Gastrocnemius medialis (tissue), 4 donors: ENCODE results near the gene DYNC2LI1. TPM values are rescaled to one million over a fixed set of nuclear protein-coding genes. Genes with fewer than 3 reads are reported as not detected.

Experiments
- ATAC-seq, 2 donors: fragments of 150-250 bp; one replicate each; pipeline ENCODE4 v1.9.1; 2016
- DNase-seq, 2 donors: peaks; one replicate each; pipeline ENCODE4 v3.0.0-alpha.2; 2019
- H3K27ac ChIP-seq, 4 donors: fragments of 200-600 bp; sonication (generic); 1 replicate in 1 of 4; 2 replicates in 3 of 4; pipeline ENCODE4 v1.5.1; 2016 to 2018; ENCODE audit warnings: mild to moderate bottlenecking in 2 of 4, moderate library complexity in 1 of 4
- H3K27me3 ChIP-seq, 3 donors: fragments of 200-600 bp; sonication (generic) in 2 of 3; 1 replicate in 1 of 3; 2 replicates in 2 of 3; pipeline versions ENCODE4 v1.5.1 to v1.6.0; 2016 to 2019; ENCODE audit warnings: mild to moderate bottlenecking in 1 of 3, moderate library complexity in 1 of 3
- H3K36me3 ChIP-seq, 2 donors: fragments of 200-600 bp; sonication (generic) in 1 of 2; one replicate each; pipeline ENCODE4 v1.5.1; 2017 to 2018
- H3K4me1 ChIP-seq, 2 donors: fragments of 200-600 bp; sonication (generic) in 1 of 2; one replicate each; pipeline ENCODE4 v1.5.1; 2016 to 2017; ENCODE audit warnings: mild to moderate bottlenecking in 2 of 2
- H3K4me3 ChIP-seq, 4 donors: fragments of 200-600 bp; sonication (generic) in 3 of 4; 1 replicate in 1 of 4; 2 replicates in 3 of 4; pipeline ENCODE4 v1.5.1; 2016 to 2019; ENCODE audit warnings: mild to moderate bottlenecking in 2 of 4
- H3K9me3 ChIP-seq, 3 donors: fragments of 200-600 bp; sonication (generic) in 2 of 3; 1 replicate in 1 of 3; 2 replicates in 2 of 3; pipeline ENCODE4 v1.5.1; 2016 to 2019
- CTCF ChIP-seq, 5 experiments: fragments of 450-650 bp in 3 of 5; fragments of 200-600 bp in 2 of 5; sonication (generic) in 2 of 5; IDR thresholded peaks in 4 of 5; conservative IDR thresholded peaks in 1 of 5; 1 replicate in 4 of 5; 2 replicates in 1 of 5; pipeline ENCODE4 v1.5.1; 2016 to 2019; ENCODE audit warnings: antibody characterized with exemption in 5 of 5, mild to moderate bottlenecking in 3 of 5, moderate library complexity in 3 of 5
- POLR2A ChIP-seq, 2 donors: fragments of 450-650 bp; IDR thresholded peaks; one replicate each; pipeline ENCODE4 v1.6.1; 2017; ENCODE audit warnings: antibody characterized with exemption in 2 of 2, mild to moderate bottlenecking in 2 of 2, moderate library complexity in 2 of 2
- in situ Hi-C, 4 donors: fragments of 200-750 bp; cut with MboI; loops; one replicate each; pipeline versions ENCODE4 v1.15.0 to v1.8.0; 2017; ENCODE audit warnings: low sequenced_read_pairs in 4 of 4
- intact Hi-C: fragments of 100-400 bp; cut with DNase I; formaldehyde crosslinking; loops from one replicate; pipeline ENCODE4 v1.15.1; 2023; ENCODE audit warnings: low total_unique reads
- total RNA-seq, 4 donors: library from RNA; depleted of rRNA; stranded (reverse); fragments of >200 nt; gene quantifications; one replicate each; pipeline versions ENCODE4 v1.1.0 to v1.2.3, GENCODE V29; 2016

The DYNC2LI1 gene
- total RNA-seq, 4 donors from 2014 or later: 8.1 to 13.1 (median 10.2) TPM

DNA sequence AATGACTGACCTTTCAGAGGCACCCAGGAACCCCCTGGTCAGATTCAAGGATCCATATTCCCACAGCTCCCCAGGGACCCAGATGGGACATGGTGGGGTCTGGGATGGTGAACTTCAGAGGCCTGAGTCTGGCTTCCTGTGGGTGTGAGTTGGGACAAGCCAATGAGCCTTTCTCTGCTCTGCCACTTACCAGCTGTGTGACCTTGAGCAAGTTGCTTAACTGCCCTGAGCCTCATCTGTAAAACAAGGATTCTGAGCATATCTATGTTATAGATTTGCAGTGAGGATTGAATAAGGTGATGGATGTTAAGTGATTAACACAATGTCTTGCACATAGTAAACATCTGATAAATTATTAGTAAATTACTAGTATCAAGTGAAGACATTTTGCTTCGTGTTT is 71.3 kb downstream of the DYNC2LI1 start:
- in situ Hi-C loops (no loop called here), intact Hi-C loops (no loop called here)
- no peaks in the 10 kb centered on the region for H3K27me3 ChIP-seq
- DNase-seq: no peak
- H3K4me1 ChIP-seq: no peaks in the 10 kb centered on the region
- no peaks in the 10 kb centered on the region for H3K36me3 ChIP-seq
- H3K9me3 ChIP-seq: no peaks in the 10 kb centered on the region
- no peak for TF ChIP-seq CTCF (IDR thresholded peaks at IDR 0.05 in 4 of 5, conservative IDR thresholded peaks at IDR 0.05 in 1 of 5)
- TF ChIP-seq POLR2A (IDR thresholded peaks at IDR 0.05): no peak
- ATAC-seq: no peak
- no peak overlapping the region for H3K4me3 ChIP-seq
- H3K27ac ChIP-seq: no peak overlapping the region

- TF ChIP-seq CTCF (IDR thresholded peaks at IDR 0.05 in 4 of 5, conservative IDR thresholded peaks at IDR 0.05 in 1 of 5) (no peak), POLR2A (IDR thresholded peaks at IDR 0.05) (no peak)
- in situ Hi-C loops: no loop called here
- no peaks in the 10 kb centered on the region for H3K36me3 ChIP-seq
- no peaks in the 10 kb centered on the region for H3K27me3 ChIP-seq
- no peaks in the 10 kb centered on the region for H3K4me1 ChIP-seq
- DNase-seq (no peak), ATAC-seq (no peak)
- intact Hi-C loops: no loop called here
- H3K9me3 ChIP-seq: no peaks in the 10 kb centered on the region
- H3K4me3 ChIP-seq: no peak overlapping the region
- no peak overlapping the region for H3K27ac ChIP-seq
Measured at GRCh38 chr2:43846140-43846793, 72.4 kb downstream of the DYNC2LI1 start.

GRCh38 chr2:43848214-43848613 is 74.4 kb downstream of the DYNC2LI1 start:
- in situ Hi-C loops: no loop called here
- ATAC-seq (no peak), DNase-seq (no peak)
- Histone ChIP-seq H3K27ac (no peak overlapping the region), H3K4me1 (no peaks in the 10 kb centered on the region), H3K9me3 (no peaks in the 10 kb centered on the region), H3K4me3 (no peak overlapping the region), H3K27me3 (no peaks in the 10 kb centered on the region), H3K36me3 (no peaks in the 10 kb centered on the region)
- intact Hi-C loops: no loop called here
- TF ChIP-seq CTCF (IDR thresholded peaks at IDR 0.05 in 4 of 5, conservative IDR thresholded peaks at IDR 0.05 in 1 of 5) (no peak), POLR2A (IDR thresholded peaks at IDR 0.05) (no peak)

GRCh38 chr2:43851011-43851980 is 77.5 kb downstream of the DYNC2LI1 start:
- intact Hi-C loops (no loop called here), in situ Hi-C loops (no loop called here)
- TF ChIP-seq CTCF (IDR thresholded peaks at IDR 0.05 in 4 of 5, conservative IDR thresholded peaks at IDR 0.05 in 1 of 5) (no peak), POLR2A (IDR thresholded peaks at IDR 0.05) (no peak)
- DNase-seq (no peak), ATAC-seq (no peak)
- H3K27ac ChIP-seq: no peak overlapping the region
- H3K36me3 ChIP-seq: no peaks in the 10 kb centered on the region
- peaks cover 0 to 17% (median 0%) of the 10 kb centered on the region in 3 donors for H3K27me3 ChIP-seq
- no peaks in the 10 kb centered on the region for H3K9me3 ChIP-seq
- H3K4me1 ChIP-seq: no peaks in the 10 kb centered on the region
- no peak overlapping the region for H3K4me3 ChIP-seq
